Stomach smooth muscle (tissue), 2 donors: ENCODE results near the gene ADNP.

Experiments
- H3K27ac ChIP-seq: one replicate; pipeline ENCODE4 v1.7.0; 2013; ENCODE audit warnings: mild to moderate bottlenecking, low read length, inconsistent platforms
- H3K27me3 ChIP-seq, 2 donors: one replicate each; pipeline ENCODE4 v1.7.0; 2013; ENCODE audit warnings: low read length in 2 of 2; ENCODE audit not compliant: insufficient read depth in 2 of 2, control insufficient read depth in 1 of 2
- H3K36me3 ChIP-seq, 2 donors: one replicate each; pipeline ENCODE4 v1.7.0; 2013; ENCODE audit warnings: low read length in 2 of 2; ENCODE audit not compliant: control insufficient read depth in 2 of 2, insufficient read depth in 2 of 2
- H3K4me1 ChIP-seq: one replicate; pipeline ENCODE4 v1.7.0; 2013; ENCODE audit warnings: low read length; ENCODE audit not compliant: control insufficient read depth, insufficient read depth
- H3K4me3 ChIP-seq, 2 donors: one replicate each; pipeline ENCODE4 v1.7.0; 2013; ENCODE audit warnings: low read length in 2 of 2
- H3K9ac ChIP-seq, 2 donors: one replicate each; pipeline ENCODE4 v1.7.0; 2013; ENCODE audit warnings: low read length in 2 of 2, mild to moderate bottlenecking in 1 of 2
- H3K9me3 ChIP-seq, 2 donors: one replicate each; pipeline ENCODE4 v1.7.0; 2013; ENCODE audit warnings: low read length in 2 of 2; ENCODE audit not compliant: control insufficient read depth in 2 of 2
- donor health status: healthy.
- donor health status: Pancreatic carcinoma.

Gene ADNP

GRCh38 chr20:50868509-50869495 lies 62.4 kb downstream of the ADNP start:
- Histone ChIP-seq H3K9ac (no peak overlapping the region), H3K27me3 (no peaks in the 10 kb centered on the region), H3K4me1 (no peaks in the 10 kb centered on the region), H3K4me3 (no peak overlapping the region), H3K27ac (no peak overlapping the region), H3K36me3 (no peaks in the 10 kb centered on the region), H3K9me3 (no peaks in the 10 kb centered on the region)

DNA sequence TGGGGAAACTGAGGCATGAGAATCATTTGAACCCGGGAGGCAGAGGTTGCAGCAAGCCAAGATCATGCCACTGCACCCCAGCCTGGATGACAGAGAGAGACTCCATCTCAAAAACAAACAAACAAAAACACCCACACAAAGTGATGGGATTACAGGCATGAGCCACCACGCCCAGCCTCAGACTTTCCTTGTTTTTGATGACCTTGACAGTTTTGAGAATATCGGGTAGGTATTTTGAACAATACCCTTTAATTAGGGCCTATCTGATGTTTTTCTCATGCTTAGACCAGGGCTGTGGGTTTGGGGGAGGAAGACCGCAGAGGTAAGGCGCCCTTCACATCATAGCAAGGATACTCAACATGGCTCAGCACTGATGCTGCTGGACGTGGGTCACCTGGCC lies 63.4 kb downstream of the ADNP start:
- Histone ChIP-seq H3K36me3 (no peaks in the 10 kb centered on the region), H3K9ac (no peak overlapping the region), H3K9me3 (no peaks in the 10 kb centered on the region), H3K27me3 (no peaks in the 10 kb centered on the region), H3K27ac (no peak overlapping the region), H3K4me3 (no peak overlapping the region), H3K4me1 (no peaks in the 10 kb centered on the region)

DNA sequence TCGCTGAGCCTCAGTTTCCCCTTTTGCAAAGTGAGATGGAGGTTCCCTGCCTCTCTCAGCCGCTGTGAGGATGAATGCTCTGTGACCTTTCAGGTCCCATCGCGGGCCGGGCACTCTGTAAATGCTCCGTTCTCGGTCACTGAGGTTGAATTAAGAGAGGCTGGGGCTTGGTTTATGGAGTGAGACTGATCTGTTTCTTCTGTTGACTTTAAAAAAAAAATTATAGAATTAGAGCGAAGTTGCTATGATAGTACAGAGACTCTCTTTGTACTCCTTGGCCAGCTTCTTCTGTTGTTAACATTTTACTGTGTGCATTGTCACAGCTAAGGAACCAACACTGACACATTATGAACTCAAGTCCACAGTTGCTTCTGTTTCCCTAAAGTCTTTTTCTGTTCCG lies 64.4 kb downstream of the ADNP start:
- no peaks in the 10 kb centered on the region for H3K9me3 ChIP-seq
- H3K4me1 ChIP-seq, result no peaks in the 10 kb centered on the region
- no peaks in the 10 kb centered on the region for H3K36me3 ChIP-seq
- no peak overlapping the region for H3K4me3 ChIP-seq
- H3K27me3 ChIP-seq, result no peaks in the 10 kb centered on the region
- H3K9ac ChIP-seq, result no peak overlapping the region
- no peak overlapping the region for H3K27ac ChIP-seq

- Histone ChIP-seq H3K9ac (no peak overlapping the region), H3K4me3 (no peak overlapping the region), H3K36me3 (no peaks in the 10 kb centered on the region), H3K4me1 (no peaks in the 10 kb centered on the region), H3K27me3 (no peaks in the 10 kb centered on the region), H3K9me3 (no peaks in the 10 kb centered on the region), H3K27ac (no peak overlapping the region)
These were observed 65.1 kb downstream of the ADNP start for GRCh38 chr20:50866036-50866685.

DNA sequence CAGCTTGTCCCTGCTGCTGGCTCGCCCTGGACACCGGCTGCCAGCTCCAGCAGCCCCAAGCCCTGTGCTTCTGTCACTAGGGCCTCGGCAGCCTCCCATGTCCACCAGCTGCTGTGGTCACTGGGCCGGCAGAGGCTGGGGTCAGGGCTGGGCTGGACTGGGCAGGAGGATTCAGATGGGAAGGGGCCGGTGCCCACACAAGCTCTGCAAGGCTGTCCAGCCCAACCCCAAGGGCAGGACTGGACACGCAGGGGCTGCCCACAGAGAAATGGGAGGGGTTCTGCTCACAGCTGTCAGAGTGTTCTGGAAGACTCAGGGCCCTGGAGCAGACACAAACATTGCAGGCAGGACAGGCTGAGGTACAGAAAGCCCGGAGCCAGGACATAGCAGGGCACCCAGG lies 65.6 kb downstream of the ADNP start:
- Histone ChIP-seq H3K27ac (no peak overlapping the region), H3K4me3 (no peak overlapping the region), H3K4me1 (no peaks in the 10 kb centered on the region), H3K9ac (no peak overlapping the region), H3K9me3 (no peaks in the 10 kb centered on the region), H3K36me3 (no peaks in the 10 kb centered on the region), H3K27me3 (no peaks in the 10 kb centered on the region)

GRCh38 chr20:50865114-50865513 lies 66.1 kb downstream of the ADNP start:
- Histone ChIP-seq H3K36me3 (no peaks in the 10 kb centered on the region), H3K9me3 (no peaks in the 10 kb centered on the region), H3K4me3 (no peak overlapping the region), H3K27me3 (no peaks in the 10 kb centered on the region), H3K9ac (no peak overlapping the region), H3K27ac (no peak overlapping the region), H3K4me1 (no peaks in the 10 kb centered on the region)

GRCh38 chr20:50862546-50862945 lies 68.7 kb downstream of the ADNP start:
- Histone ChIP-seq H3K27me3 (no peaks in the 10 kb centered on the region), H3K9me3 (no peaks in the 10 kb centered on the region), H3K4me1 (no peaks in the 10 kb centered on the region), H3K27ac (no peak overlapping the region), H3K36me3 (no peaks in the 10 kb centered on the region), H3K4me3 (no peak overlapping the region), H3K9ac (no peak overlapping the region)

DNA sequence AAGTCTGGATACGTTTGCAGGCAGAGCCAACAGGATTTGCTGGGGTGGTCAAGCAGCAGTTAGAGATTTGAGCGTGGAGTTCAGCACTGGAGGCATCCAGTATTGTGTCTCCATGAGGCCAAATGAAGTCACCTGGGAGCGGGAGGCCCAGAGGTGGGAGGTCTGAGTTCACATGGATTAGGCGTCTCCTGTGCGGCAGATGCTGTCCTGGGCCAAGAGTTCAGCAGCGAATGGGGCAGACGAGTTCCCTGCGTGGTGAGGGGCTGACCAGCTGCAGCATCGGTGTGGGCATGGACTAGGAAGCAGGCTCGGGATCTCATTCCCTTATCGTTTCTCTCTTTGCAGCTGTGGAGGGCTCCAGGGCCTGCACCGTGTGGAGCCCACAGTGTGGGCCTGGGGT lies 70.2 kb downstream of the ADNP start:
- no peaks in the 10 kb centered on the region for H3K27me3 ChIP-seq

GRCh38 chr20:50859161-50859560 lies 72.1 kb downstream of the ADNP start:
- H3K4me3 ChIP-seq, result no peak overlapping the region
- H3K4me1 ChIP-seq, result no peaks in the 10 kb centered on the region
- H3K9ac ChIP-seq, result no peak overlapping the region
- H3K36me3 ChIP-seq, result no peaks in the 10 kb centered on the region
- no peak overlapping the region for H3K27ac ChIP-seq
- H3K27me3 ChIP-seq, result no peaks in the 10 kb centered on the region
- no peaks in the 10 kb centered on the region for H3K9me3 ChIP-seq

More for the DNA sequence above, 70.2 kb downstream of the ADNP start:
- H3K4me1 ChIP-seq, result no peaks in the 10 kb centered on the region
- no peak overlapping the region for H3K27ac ChIP-seq
- no peaks in the 10 kb centered on the region for H3K9me3 ChIP-seq
- no peak overlapping the region for H3K4me3 ChIP-seq
- no peak overlapping the region for H3K9ac ChIP-seq
- H3K36me3 ChIP-seq, result no peaks in the 10 kb centered on the region

- H3K27me3 ChIP-seq, result no peaks in the 10 kb centered on the region
- H3K4me3 ChIP-seq, result no peak overlapping the region
- no peaks in the 10 kb centered on the region for H3K9me3 ChIP-seq
- no peaks in the 10 kb centered on the region for H3K4me1 ChIP-seq
- H3K9ac ChIP-seq, result no peak overlapping the region
- no peak overlapping the region for H3K27ac ChIP-seq
- no peaks in the 10 kb centered on the region for H3K36me3 ChIP-seq
These were observed 72.7 kb downstream of the ADNP start for GRCh38 chr20:50858525-50858924.

GRCh38 chr20:50857348-50857747 lies 73.9 kb downstream of the ADNP start:
- Histone ChIP-seq H3K4me3 (no peak overlapping the region), H3K27ac (no peak overlapping the region)

More at GRCh38 chr20:50857348-50857747, 73.9 kb downstream of the ADNP start:
- Histone ChIP-seq H3K36me3 (no peaks in the 10 kb centered on the region), H3K9ac (no peak overlapping the region), H3K9me3 (no peaks in the 10 kb centered on the region), H3K27me3 (no peaks in the 10 kb centered on the region), H3K4me1 (no peaks in the 10 kb centered on the region)
